PC-9 (cell line): Measurements from ENCODE around the gene C2CD4C. TPM values are rescaled to one million over a fixed set of nuclear protein-coding genes. Genes with fewer than 3 reads are reported as not detected.

ENCODE experiments used
- Bru-seq: library from RNA; stranded (reverse); fragments of 400-500 nt; gene quantifications from one replicate; lab custom pipeline; 2021; lab: Mats Ljungman, UMichigan
- BruChase-seq, 2 experiments: library from RNA; stranded (reverse); fragments of 400-500 nt; gene quantifications; one replicate each; lab custom pipeline; 2021; lab: Mats Ljungman, UMichigan
- BruUV-seq: library from RNA; stranded (reverse); fragments of 400-500 nt; replicated peaks from 2 replicates; lab custom pipeline; 2021; lab: Mats Ljungman, UMichigan
- CTCF ChIA-PET: fragments of 300-600 bp; sonication (Branson Sonifier 250); formaldehyde crosslinking; loops from one replicate; lab custom pipeline; 2022; ENCODE audit warnings: antibody characterized with exemption; lab: Charles Lee
- POLR2A ChIA-PET: fragments of 300-600 bp; sonication (Branson Sonifier 250); formaldehyde crosslinking; loops from one replicate; lab custom pipeline; 2022; ENCODE audit warnings: antibody characterized with exemption; ENCODE audit not compliant: unreplicated experiment; lab: Charles Lee
- DNase-seq, 2 experiments: peaks; one replicate each; pipeline versions ENCODE4 v3.0.0 to v3.0.0-alpha.2; 2015 to 2022; ENCODE audit warnings: mixed read lengths in 1 of 2
- H2AFZ ChIP-seq: fragments of 200-600 bp; sonication (generic); 2 replicates; pipeline ENCODE4 v1.8.1; 2017; ENCODE audit warnings: antibody characterized with exemption
- H3F3A ChIP-seq: fragments of 200-600 bp; sonication (generic); 2 replicates; pipeline ENCODE4 v1.8.1; 2017; ENCODE audit warnings: antibody characterized with exemption, mild to moderate bottlenecking, low read depth; ENCODE audit not compliant: insufficient read depth
- H3K27ac ChIP-seq: fragments of 200-600 bp; sonication (generic); 2 replicates; pipeline ENCODE4 v1.6.1; 2016; ENCODE audit warnings: mixed run types
- H3K27me3 ChIP-seq: fragments of 200-600 bp; sonication (generic); 2 replicates; pipeline ENCODE4 v1.6.1; 2016; ENCODE audit warnings: low read depth, mixed run types; ENCODE audit not compliant: insufficient read depth
- H3K36me3 ChIP-seq: fragments of 200-600 bp; sonication (generic); 2 replicates; pipeline ENCODE4 v1.6.1; 2016; ENCODE audit warnings: low read depth, mixed run types
- H3K4me1 ChIP-seq: fragments of 200-600 bp; sonication (generic); replicated peaks from 2 replicates; pipeline ENCODE4 v1.6.1; 2016; ENCODE audit warnings: mixed run types; ENCODE audit not compliant: insufficient read depth
- H3K4me2 ChIP-seq: fragments of 200-600 bp; sonication (generic); 2 replicates; pipeline ENCODE4 v1.6.1; 2017; ENCODE audit warnings: mixed run types
- H3K4me3 ChIP-seq: fragments of 200-600 bp; sonication (generic); 2 replicates; pipeline ENCODE4 v1.6.1; 2016; ENCODE audit warnings: mixed run types
- H3K79me2 ChIP-seq: fragments of 200-600 bp; sonication (generic); 2 replicates; pipeline ENCODE4 v1.6.1; 2017; ENCODE audit warnings: low read depth, mixed run types
- H3K9me2 ChIP-seq: fragments of 200-600 bp; sonication (generic); 2 replicates; pipeline ENCODE4 v1.8.1; 2017; ENCODE audit warnings: mild to moderate bottlenecking; ENCODE audit not compliant: insufficient read depth
- H3K9me3 ChIP-seq: fragments of 200-600 bp; sonication (generic); 2 replicates; pipeline ENCODE4 v1.8.1; 2016; ENCODE audit warnings: low read depth; ENCODE audit not compliant: insufficient read depth
- H4K20me1 ChIP-seq: fragments of 200-600 bp; sonication (generic); 2 replicates; pipeline ENCODE4 v1.8.1; 2017; ENCODE audit not compliant: insufficient read depth
- EZH2 ChIP-seq: fragments of 200-600 bp; sonication (generic); IDR thresholded peaks from 2 replicates; pipeline ENCODE4 v1.8.0; 2017; ENCODE audit warnings: antibody characterized with exemption, low read depth
- intact Hi-C: fragments of 100-400 bp; cut with micrococcal nuclease; formaldehyde crosslinking; loops from one replicate; pipeline ENCODE4 v1.10.0; 2022; ENCODE audit not compliant: unreplicated experiment
- long read RNA-seq: library from polyadenylated mRNA; stranded (forward); transcript quantifications from one replicate; pipeline ENCODE4 v2.0.0, GENCODE V29; 2022
- total RNA-seq: library from RNA; stranded (reverse); gene quantifications from 2 replicates; pipeline ENCODE4 v1.2.3, GENCODE V29; 2021
- TF ChIP-seq, protein P1 (sequence below): fragments of 200-600 bp; sonication (generic); conservative IDR thresholded peaks from 2 replicates; pipeline ENCODE4 v1.6.1; 2017; ENCODE audit warnings: mixed run types, antibody characterized with exemption, mild to moderate bottlenecking, moderate library complexity

C2CD4C gene
- total RNA-seq = 1.2 and 2.1 TPM in 2 replicates
- percentile 21 among the genes with signal in this experiment for Bru-seq, nascent RNA
- percentile 24 among the genes with signal in this experiment for BruChase-seq, experiment 1, labeled RNA remaining after a 2-hour chase
- BruChase-seq, experiment 2, labeled RNA remaining after a 6-hour chase = percentile 33 among the genes with signal in this experiment
- long read RNA-seq, partial matches to known transcripts = 2 of 3 reads
- long read RNA-seq, other reads (novel, unspliced or antisense) = 0 of 3 reads

GRCh38 chr19:408902-409515 lies at the start of gene C2CD4C:
Gene C2CD4C, minus strand, starts transcription at chr19:409147. Its CDS starts 786 bp downstream, at chr19:408361.
- no TSS peak for BruUV-seq
- no peak within 1 kb of the TSS for H3K27ac ChIP-seq
- H3K4me1 ChIP-seq = no peaks in the 10 kb centered on the region
- no peak for DNase-seq
- no peaks in the 10 kb centered on the region for H3K9me3 ChIP-seq
- H3K27me3 ChIP-seq = peaks cover 44% of the 10 kb centered on the region
- peak within 1 kb of the TSS; percentile 60 for H3K4me2 ChIP-seq
- ChIA-PET CTCF (no interaction called here), POLR2A (no interaction called here)
- no peaks in the 10 kb centered on the region for H3K79me2 ChIP-seq
- H3K9me2 ChIP-seq = no peaks in the 10 kb centered on the region
- TF ChIP-seq, protein P1, sequence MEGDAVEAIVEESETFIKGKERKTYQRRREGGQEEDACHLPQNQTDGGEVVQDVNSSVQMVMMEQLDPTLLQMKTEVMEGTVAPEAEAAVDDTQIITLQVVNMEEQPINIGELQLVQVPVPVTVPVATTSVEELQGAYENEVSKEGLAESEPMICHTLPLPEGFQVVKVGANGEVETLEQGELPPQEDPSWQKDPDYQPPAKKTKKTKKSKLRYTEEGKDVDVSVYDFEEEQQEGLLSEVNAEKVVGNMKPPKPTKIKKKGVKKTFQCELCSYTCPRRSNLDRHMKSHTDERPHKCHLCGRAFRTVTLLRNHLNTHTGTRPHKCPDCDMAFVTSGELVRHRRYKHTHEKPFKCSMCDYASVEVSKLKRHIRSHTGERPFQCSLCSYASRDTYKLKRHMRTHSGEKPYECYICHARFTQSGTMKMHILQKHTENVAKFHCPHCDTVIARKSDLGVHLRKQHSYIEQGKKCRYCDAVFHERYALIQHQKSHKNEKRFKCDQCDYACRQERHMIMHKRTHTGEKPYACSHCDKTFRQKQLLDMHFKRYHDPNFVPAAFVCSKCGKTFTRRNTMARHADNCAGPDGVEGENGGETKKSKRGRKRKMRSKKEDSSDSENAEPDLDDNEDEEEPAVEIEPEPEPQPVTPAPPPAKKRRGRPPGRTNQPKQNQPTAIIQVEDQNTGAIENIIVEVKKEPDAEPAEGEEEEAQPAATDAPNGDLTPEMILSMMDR = no peak
- no peak; the same call in 1 of the 2 replicates for TF ChIP-seq EZH2
- H3F3A ChIP-seq = peaks cover 4% of the 10 kb centered on the region
- H3K4me3 ChIP-seq = peak within 1 kb of the TSS; percentile 36; the same call in 1 of the 2 replicates
- no peak within 1 kb of the TSS for H2AFZ ChIP-seq
- H4K20me1 ChIP-seq = no peaks in the 10 kb centered on the region; the same call in 1 of the 2 replicates
- H3K36me3 ChIP-seq = no peaks in the 10 kb centered on the region
- intact Hi-C loops = no loop called here

DNA sequence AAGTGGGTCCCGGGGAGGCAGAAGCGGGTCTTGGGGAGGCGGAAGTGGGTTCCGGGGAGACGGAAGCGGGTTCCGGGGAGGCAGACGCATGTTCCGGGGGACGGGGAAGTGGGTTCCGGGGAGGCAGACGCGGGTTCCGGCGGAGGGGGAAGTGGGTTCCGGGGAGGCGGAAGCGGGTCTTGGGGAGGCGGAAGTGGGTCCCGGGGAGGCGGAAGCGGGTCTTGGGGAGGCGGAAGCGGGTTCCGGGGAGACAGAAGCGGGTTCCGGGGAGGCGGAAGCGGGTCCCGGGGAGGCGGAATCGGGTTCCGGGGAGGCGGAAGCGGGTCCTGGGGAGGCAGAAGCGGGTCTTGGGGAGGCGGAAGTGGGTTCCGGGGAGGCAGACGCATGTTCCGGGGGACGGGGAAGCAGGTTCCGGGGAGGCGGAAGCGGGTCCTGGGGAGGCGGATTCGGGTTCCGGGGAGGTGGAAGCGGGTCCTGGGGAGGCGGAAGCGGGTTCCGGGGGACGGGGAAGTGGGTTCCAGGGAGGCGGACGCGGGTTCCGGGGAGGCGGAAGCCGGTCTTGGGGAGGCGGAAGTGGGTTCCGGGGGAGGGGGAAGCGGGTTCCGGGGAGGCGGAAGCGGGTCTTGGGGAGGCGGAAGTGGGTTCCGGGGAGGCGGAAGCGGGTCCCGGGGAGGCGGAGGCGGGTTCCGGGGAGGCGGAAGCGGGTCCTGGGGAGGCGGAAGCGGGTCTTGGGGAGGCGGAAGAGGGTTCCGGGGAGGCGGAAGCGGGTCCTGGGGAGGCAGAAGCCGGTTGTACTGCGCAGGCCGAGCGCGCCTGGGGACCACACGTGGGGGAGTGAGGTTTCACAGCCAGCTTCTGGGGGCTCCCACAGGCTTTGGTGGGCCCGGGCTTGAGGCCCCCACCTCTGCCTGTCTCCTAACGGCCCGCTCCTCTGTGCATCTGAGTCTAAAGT lies 49.4 kb upstream of the C2CD4C start:
- ChIA-PET POLR2A (no interaction called here), CTCF (no interaction called here)
- H2AFZ ChIP-seq = no peak overlapping the region
- no peak overlapping the region for H3K4me2 ChIP-seq
- H4K20me1 ChIP-seq = no peaks in the 10 kb centered on the region
- no peaks in the 10 kb centered on the region for H3K36me3 ChIP-seq
- H3K9me2 ChIP-seq = no peaks in the 10 kb centered on the region
- no peak for TF ChIP-seq EZH2
- TF ChIP-seq, protein P1 = no peak
- H3K79me2 ChIP-seq = no peaks in the 10 kb centered on the region
- BruUV-seq = no TSS peak
- peaks cover 49% of the 10 kb centered on the region for H3K27me3 ChIP-seq
- H3F3A ChIP-seq = peaks cover 13% of the 10 kb centered on the region; the same call in 1 of the 2 replicates
- H3K27ac ChIP-seq = no peak overlapping the region
- no peak for DNase-seq
- H3K4me1 ChIP-seq = no peaks in the 10 kb centered on the region
- H3K9me3 ChIP-seq = no peaks in the 10 kb centered on the region
- intact Hi-C loops = no loop called here
- H3K4me3 ChIP-seq = no peak overlapping the region

GRCh38 chr19:457636-458035 lies 48.7 kb upstream of the C2CD4C start:
- no peaks in the 10 kb centered on the region for H3K79me2 ChIP-seq
- no peak overlapping the region for H3K4me3 ChIP-seq
- DNase-seq = no peak
- no peaks in the 10 kb centered on the region for H3K9me2 ChIP-seq
- H4K20me1 ChIP-seq = no peaks in the 10 kb centered on the region
- TF ChIP-seq, protein P1 = no peak
- no peak for TF ChIP-seq EZH2
- intact Hi-C loops = no loop called here
- H3K4me2 ChIP-seq = no peak overlapping the region
- no TSS peak for BruUV-seq
- H3K27ac ChIP-seq = no peak overlapping the region
- H3K36me3 ChIP-seq = no peaks in the 10 kb centered on the region
- peaks cover 11% of the 10 kb centered on the region; the same call in 1 of the 2 replicates for H3F3A ChIP-seq
- POLR2A ChIA-PET = no interaction called here
- no peaks in the 10 kb centered on the region for H3K9me3 ChIP-seq
- CTCF ChIA-PET = no interaction called here
- H3K4me1 ChIP-seq = no peaks in the 10 kb centered on the region
- no peak overlapping the region for H2AFZ ChIP-seq
- H3K27me3 ChIP-seq = peaks cover 51% of the 10 kb centered on the region
